CD4-positive, alpha-beta T cell treated with Interferon gamma for 1 hour (primary cell): ENCODE results near the gene TATDN2.
"Not testable (repeated sequence)": the region's sequence is repeated elsewhere in the genome, so short reads cannot be mapped to it uniquely, and the experiment has no call there.

Experiments used
- DNase-seq: peaks from one replicate; pipeline ENCODE4 v3.0.0-alpha.2; 2020

Gene TATDN2

DNA sequence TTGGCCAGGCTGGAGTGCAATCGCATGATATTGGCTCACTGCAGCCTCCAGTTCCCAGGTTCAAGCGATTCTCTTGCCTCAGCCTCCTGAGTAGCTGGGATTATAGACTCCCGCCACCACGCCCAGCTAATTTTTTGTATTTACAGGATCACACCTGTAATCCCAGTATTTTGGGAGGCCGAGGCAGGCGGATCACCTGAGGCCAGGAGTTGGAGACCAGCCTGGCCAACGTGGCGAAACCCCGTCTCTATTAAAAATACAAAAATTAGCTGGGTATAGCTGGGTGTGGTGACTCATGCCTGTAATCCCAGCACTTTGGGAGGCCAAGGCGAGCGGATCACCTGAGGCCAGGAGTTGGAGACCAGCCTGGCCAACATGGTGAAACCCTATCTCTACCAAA, 24.2 kb downstream of the TATDN2 start:
- not testable (repeated sequence) for DNase-seq

DNA sequence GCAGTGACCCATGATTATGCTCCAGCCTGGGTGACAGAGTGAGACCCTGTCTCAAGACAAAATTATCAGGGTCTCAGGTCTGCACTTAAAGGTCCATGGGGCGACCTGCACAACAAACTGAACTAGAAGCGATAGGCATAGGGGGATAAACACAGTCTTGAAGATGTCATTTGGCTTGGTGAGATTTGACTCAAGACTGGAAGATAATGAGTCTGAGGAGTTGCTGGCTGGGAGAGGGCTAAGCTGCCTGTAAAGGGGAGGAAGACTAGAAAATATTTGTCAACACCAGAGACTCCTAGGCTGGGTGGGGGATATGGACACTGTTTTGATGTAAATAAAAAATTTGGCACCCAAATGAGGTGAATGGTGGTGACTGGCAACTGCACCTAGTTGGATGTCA, 24.7 kb downstream of the TATDN2 start:
- no peak for DNase-seq

DNA sequence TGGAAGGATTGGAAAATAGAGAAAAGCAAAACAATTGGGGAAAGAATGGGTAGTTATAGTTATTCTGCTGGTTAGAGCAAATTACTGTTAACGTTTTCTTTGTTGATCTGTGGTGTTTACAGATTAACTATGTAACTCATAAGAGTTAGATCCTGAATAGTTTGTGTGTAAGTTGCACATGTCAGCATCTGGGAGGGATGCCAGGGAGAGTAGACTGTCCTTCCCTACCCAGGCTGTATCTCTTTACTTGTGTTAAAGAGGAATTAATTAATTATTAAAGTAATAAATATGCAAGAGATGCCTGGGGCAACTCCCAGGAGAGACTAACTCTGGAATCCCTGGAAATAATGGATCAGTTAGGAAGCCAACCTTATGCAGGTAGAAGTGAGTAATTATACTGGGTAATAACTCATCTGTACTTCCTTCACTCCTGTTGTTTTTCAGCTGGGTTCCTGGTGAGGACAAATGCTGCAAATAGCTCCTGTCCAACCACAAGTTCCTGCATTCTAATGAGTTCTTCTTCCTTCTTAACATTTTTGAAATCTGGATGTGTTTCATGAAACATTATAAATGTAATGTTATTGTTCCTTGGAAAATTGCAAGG, 25.5 kb downstream of the TATDN2 start:
- no peak for DNase-seq

DNA sequence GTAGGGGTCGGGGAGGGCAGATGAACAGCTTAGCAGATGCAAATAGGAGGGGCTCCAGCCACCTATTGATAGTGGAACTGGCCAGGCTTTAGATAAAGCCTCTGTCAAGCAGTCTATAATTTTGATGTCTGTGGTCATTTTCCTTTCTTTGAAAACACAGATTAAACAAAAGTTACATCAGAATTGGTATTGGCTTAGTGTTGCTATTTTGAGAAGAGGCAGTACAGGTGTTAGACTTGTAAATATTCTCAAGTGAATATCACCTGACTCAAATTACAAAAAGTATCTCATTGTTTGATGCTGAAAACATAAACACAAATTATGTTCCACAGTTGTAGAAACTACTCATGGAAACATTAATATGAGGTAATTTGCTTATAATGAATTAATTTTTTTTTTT, 26.3 kb downstream of the TATDN2 start:
- DNase-seq: no peak

DNA sequence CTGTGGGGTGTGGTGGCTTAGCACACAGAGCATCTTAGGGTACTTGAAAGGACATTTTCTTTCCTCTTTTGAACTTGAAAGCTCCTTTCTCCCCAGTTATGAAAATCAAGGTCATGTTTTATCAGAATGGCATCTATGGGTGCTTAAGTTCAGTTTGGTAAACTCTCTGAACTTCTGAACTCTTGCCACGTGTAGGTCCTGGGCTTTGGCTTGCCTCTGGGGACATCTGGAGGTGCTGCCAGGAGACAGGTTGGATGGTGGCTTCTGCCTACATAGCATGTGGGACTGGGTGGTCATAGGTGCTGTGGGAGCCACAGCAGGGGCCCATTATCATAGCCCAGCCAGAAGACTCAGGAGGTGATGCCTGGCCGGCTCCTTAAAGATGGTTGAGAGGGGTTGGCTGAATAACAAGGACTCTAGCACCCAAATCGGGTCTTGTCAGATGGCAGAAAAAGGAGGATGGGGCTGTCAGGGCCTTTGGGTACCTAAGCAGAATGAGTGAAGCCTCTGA, 28.9 kb downstream of the TATDN2 start:
- no peak for DNase-seq

DNA sequence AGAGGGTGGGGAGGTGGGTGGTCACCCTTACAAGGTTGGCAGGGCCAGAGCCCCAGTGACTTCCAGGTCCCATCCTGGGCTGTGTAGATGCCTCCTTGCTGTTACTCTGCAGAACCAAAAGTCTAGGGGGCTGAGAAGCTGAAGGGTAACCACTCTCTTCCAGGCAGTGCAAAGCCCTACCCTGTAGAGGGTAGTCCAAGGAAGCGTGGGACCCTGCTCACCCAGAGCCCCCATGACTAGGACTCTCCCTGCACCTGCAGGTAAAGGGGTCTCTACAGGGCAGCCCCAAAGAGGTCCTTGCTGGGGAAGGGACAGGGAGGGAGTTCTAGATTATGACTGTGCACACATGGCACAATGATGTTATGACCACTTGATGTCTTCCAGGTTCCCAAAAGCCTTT, 30.2 kb downstream of the TATDN2 start:
- DNase-seq: no peak

DNA sequence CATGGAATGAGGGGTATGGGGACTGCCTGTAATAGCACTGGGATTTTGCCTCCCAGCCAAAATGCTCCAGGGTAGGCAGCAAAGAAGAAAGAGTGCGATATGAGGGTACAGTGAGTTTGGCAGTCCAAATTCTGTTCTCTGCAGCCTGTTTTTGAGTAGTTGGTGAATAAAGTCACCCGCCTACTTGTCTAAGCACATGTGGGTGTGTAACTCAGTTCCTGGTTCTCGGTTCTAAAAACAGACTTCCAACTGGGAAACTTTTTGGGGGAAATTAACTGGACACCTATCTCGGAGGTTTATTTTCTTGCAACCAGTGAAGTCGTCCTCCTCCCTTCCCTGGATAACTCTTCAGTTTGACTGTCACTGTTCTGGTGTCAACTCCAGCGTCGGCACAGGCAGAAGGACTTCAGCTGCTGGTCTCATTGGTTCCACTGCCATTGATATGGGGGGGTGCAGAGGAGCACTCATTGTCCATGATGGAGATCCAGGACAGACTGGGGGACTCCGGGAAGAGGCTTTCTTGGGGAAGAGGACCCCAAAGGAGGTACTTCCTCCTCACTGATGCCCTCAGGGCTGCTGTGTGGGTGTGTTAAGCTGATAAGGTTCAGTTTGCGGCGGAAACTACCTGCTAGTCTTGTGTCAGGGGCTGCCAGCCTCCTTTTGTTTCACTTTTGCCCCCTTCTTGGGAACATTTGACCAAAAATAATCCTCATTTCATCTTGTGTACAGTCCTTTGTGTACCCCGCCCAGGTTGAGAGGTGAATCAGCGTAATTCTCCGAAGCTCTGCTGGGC, 31.3 kb downstream of the TATDN2 start:
- no peak for DNase-seq

DNA sequence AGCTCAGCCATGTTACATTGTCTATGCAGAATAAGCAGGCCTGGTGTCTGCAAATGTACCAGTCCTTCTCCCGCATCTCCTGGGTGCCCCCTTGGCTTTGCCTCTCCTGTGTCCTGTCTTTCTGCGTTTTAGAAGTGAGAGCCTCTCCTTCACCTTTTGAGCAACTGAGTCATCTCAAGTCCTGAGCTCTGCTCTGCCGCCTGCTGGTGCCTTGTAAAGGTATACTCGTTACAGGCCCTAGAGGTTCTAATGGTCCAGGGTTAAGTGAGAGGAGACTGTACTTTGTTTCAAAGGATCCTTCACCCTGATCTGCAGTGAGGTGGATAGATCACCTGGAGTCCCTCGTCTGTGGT, 31.9 kb downstream of the TATDN2 start:
- DNase-seq: no peak

DNA sequence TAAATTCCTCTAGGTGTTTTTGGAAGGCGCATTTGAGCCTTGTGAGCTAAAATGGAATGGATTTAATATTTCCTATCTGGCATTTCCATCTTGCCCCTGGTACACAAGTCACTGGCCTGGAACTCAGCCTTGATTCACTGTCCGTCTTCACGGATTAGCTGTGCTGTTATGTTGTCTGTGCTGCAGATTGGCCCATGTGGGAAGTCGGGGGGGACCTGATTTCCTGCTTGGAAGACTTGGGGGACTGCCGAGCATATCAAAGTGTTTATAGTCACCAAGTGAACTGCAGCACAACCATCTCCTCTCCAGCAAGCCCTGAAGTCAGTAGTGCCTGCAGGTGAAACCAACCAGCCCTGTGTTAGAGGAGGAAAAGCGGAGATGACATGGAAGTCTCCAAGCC, 32.3 kb downstream of the TATDN2 start:
- DNase-seq: no peak

DNA sequence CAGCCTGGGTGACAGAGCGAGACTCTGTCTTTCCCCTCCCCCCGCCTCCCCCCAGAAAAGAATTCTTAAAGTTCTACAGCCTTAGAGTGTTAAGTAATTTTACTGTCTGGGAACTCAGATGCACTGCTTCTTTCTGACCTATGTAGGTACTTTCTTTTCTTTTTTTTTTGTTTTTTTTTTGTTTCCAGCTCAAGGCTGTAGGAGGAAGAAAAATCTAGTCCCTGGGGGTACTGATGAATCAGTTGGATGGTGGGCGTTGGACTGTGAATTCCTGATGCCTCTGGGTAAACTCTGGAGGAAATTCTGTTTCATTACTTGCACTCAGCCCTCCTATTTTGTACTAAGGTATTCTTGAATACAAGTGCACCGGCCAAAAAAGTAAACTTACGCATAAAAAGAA, 33.7 kb downstream of the TATDN2 start:
- DNase-seq: no peak

DNA sequence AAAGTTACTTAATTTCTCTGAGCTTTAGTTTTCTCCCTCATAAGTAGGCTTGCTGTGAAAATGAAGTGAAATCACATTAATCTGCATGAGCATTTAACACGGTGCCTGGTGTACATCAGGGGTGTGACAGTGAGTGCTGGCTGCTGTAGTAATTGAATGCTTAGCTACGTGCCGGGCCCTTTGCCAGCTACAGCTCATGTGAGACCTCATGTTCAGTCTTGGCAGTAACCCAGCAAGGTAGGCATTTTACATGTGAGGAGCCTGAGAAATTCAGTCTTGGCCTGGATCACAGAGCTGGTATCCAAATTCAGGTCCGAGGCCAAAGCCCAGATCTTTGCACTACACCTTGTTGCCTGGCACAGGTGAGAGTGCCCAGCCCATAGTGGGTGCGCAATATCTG, 35.4 kb downstream of the TATDN2 start:
- no peak for DNase-seq

DNA sequence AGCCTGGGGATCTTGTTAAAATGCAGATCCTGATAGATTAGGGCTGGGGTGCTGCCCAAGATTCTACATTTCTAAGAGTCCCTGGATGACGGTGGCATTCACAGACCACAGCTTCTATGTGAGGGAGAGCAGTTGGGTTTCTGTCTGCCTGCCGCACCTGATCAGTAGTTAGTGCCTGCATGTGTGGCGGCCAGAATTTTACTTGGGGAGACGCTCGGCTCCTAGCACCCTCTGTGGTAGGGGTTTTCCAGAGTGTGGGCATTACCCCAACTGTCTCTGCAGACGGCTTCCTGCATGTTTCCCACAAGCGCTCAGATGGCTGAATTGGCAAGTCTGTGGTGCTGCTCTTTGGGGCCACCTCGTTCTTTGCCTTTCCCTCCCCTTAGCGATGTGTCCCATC, 36.2 kb downstream of the TATDN2 start:
- DNase-seq: peak; percentile 40

DNA sequence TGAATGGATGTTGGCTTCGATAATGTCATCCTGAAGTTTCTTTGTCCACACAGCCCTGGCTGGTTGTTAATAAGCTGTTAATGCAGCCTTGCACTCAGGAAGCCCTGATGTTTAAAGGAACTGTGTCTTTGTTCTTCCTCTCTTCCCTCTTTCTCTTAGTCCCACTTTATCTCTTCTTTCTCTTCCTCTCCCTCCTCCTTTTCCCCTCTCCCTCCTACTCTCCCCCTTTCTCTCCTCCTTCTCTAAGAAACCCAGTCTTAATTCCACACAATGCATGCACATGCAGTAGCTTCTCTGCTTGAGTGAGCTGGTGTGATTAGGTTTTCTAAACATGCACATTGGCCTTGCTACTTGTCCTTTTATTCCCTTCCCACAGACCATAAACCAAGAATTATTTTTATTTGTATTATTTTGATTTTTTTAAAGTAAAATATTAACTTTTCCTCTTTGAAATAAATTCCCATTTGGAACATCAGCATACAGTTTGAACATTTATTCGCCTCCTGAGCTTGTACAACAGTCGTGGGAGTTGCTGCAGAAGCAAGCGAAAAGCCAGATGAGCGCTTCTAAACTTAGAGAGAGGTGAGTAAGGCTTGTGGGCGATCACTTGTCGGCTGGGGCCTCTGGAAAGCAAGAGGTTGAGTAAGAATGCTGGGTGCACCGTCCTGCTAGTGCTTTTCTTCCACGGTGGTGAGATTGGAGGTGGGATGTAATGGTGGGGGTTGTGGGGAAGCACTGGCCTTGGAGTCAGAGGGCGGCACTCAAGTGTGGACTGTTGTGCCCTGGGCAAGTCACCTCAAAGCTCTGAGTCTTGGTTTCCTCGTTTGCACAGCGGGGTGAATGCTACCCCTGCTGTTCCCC, 37.2 kb downstream of the TATDN2 start:
- DNase-seq: no peak

DNA sequence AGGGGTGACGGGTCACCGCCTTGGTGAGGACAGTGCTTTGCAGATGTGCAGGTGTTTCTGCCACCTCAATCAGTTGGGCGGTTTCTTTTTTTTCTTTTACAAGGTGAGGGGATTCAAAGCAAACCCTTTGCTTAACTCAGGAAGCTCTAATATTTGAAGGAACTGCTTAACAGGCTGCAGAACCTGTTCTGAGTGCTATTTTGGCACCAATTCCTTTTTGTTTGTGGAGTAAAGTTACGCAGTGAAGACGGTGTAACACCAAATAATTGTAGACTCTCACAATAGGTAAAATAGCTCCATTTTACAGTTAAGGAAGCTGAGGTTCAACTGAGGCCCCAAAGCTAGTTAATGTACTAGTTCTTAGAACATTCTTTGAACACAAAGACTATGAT, 37.9 kb downstream of the TATDN2 start:
- no peak for DNase-seq

DNA sequence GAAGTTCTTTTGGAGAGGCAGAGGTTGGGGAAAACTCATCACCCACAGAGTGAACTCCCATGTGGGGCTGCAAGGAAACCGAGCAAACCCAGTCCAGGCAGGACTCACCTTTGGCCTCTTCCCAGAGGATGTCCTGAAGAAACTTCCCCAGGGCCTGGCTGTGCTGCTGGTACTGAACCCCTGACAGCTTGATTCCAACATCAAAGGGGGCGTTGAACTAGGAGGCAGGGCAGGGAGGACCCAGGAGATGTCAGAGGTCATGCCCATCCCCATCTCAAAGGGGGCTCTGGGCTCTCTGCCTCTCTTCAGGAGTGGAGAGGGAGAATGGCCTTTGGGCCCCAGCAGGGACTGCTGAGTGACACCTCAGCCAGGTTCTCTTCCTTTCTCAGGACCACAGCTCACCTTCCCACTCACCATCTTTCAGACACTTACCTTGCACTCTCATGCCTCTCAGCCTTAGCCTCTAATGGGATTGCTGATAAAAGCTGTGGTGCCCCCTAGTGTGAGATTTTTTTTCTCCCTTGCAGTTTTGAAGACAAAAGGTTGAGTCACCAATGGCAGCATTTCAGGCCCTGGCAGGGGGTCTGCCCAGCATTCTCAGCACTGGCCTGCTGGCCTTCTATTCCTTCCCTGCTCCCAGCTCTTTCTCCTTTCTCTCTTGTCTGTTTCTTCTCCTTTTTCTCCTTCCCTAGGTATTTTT, 38.5 kb downstream of the TATDN2 start:
- peak; percentile 8 for DNase-seq

DNA sequence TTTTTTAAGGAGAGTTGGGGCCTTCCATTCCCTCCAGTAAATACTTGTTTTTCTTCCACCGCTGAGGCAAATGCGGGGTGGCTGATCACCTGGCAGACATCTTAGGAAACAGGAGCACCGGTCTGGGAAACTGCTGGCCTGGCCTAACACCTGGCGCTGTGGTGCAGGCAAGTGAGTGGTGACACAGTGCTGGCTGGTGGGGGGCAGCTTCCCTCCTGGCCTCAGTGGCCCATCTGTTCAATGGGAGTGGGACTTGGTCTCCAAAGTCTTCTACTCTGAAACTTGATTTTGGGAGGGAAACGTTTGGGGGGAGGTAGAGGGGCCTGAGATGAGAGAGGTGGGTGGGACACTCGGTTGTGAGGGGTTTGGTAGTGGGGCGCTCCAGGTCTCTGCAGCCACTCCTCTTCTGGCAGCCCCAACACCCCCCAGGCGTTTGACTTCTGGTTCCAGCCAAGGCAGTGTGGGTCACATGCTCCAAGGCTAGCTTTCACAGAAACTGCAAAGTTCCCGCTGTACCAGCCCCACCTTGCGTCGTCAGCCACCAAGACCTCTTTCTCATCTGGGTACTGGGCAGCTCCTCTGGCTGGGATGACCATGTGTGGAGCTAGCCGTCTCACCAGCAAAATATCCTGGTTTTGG, 39.8 kb downstream of the TATDN2 start:
- DNase-seq: no peak

DNA sequence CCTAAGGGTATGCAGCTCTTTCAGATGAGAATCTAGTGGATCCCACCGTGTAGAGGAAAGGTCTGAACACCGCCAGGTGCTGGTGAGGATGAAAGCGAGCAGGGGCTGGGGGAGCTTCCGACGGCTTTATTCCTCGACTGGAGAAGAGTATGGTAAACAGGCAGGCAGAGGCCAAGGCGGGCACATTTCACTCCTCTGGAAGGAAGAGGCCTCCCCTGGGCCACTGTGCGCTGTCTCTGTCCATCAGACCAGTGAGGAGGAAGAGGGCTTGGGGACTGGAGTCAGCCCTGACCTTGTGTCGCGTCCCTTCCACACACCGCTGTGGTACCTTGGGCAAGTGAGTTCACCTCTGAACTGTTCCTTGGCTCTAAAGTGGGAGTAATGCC, 40.3 kb downstream of the TATDN2 start:
- DNase-seq: no peak

DNA sequence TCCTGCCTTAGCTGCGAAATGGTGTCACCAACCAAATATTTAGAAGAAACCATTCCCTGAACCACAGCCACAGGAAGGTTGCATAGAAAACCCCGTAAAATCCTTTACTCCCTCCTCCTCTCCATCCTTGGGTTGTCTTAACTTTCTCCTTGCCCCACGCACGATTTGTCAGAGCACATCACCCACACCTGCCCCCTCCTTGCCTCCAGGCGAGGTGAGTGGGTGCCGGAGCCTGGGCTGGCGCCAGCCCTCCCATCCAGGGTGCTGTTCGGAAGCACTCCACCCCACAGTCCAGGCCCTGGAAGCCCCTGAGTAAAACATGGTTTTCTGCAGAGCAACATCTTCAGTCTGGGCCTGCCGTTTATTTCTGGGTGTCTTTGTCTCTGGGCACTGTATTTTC, 40.8 kb downstream of the TATDN2 start:
- no peak for DNase-seq

DNA sequence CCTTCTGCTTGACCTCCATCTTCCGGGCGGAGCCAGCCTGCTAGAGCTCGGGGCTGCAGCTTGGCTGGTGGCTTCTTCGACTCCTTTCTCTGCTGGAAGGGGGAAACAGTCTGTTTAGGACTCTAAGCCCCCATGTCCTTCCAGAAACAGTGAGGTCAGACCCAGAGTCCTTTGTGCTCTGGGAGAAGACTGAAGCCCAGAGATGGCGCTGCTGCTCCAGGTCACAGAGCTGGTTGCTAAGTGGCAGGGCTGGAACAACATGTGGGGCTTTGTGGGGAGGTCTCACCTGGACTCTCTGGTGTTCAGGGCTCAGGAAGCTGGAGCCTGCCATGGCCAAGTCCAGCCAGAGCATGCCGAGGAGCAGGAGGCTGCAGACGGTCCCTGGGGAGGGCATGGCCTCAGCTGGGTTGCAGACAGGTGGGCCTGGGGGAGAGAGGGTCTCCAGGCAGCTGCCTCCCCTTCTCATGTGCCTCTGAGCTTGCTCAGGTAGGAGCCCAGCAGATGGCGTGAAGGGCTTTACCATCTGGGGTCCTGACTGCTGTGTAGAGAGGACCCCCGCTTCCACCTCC, 41.6 kb downstream of the TATDN2 start:
- DNase-seq: no peak

DNA sequence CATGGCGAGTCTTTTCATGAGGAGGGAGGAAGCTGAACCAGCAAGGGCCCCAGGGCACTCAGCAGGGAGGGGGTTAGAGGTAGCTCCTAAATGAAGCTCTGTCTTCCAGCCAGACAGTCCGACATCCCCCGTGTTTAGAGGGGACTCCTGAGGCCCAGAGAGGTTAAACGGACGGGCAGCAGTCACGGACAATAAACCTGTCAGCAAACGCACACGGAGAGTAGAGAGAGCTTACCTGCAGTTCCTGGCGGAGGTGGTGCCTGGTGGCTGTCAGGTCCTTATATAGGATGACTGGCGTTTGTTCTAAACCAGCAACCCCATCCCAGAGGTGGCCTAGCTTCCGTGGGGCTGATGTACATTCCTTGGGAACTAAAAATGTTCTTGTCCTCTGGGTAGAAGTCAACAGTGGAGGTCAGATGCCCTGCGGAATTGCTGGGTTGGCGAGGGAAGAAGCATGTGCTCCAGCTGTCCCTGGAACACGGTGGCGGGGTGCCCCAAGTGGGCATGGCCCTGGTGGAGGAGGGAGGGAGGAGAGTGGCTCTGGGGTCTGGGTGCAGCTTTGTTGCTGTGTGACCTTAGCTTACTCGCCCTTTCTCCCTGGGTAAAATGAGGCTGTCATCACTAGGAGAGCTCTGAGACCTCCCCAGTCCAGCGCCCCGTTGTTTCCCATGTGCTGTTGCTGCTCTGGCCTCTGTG, 42.4 kb downstream of the TATDN2 start:
- no peak for DNase-seq

DNA sequence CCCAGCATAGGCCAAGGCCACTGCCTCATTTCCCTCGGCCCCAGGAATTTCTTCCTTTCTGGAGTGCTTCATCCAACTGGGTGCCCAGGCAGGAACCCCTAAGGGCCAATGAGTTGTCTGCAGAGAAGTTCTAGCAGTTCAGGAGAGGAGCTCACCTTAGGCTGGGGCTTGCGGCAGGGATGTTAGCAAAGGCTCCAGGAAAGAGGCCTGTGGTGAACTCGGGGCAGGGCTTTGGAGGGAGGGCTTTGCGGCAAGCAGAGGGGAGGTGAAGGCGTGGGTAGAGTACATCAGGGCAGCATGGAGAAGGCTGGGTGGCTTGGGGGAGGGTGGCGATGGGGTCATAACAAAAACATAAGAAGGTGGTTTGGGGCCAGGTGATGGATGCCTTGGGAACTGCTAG, 43.4 kb downstream of the TATDN2 start:
- no peak for DNase-seq
